ENCODE data around the gene CCDC196. TPM values are rescaled to one million over a fixed set of nuclear protein-coding genes. Genes with fewer than 3 reads are reported as not detected.

The CCDC196 gene
- total RNA-seq, 1 donor from 2014 or later = not detected

GRCh38 chr14:66507181-66507721, 21.1 kb downstream of the CCDC196 start:
- Histone ChIP-seq H3K27ac (peak overlapping the region; percentile 83), H3K27me3 (no peaks in the 10 kb centered on the region), H3K4me1 (peaks cover 8% of the 10 kb centered on the region), H3K9me3 (no peaks in the 10 kb centered on the region), H3K36me3 (no peaks in the 10 kb centered on the region), H3K4me3 (peak overlapping the region; percentile 85)
- intact Hi-C loops (cut with DNase I) = no loop called here
- no peak for TF ChIP-seq CTCF (IDR thresholded peaks at IDR 0.05)
- DNase-seq = no peak
- ATAC-seq = peak; percentile 23

GRCh38 chr14:66507722-66508546, 21.8 kb downstream of the CCDC196 start, which contains the start of gene GPHN:
GPHN (plus strand) TSS chr14:66508147.
- peak within 1 kb of the TSS; percentile 83 for H3K27ac ChIP-seq

GRCh38 chr14:66508547-66508845, 22.3 kb downstream of the CCDC196 start:
- H3K36me3 ChIP-seq = no peaks in the 10 kb centered on the region
- no peak for ATAC-seq
- DNase-seq = no peak
- no peaks in the 10 kb centered on the region for H3K9me3 ChIP-seq
- H3K27me3 ChIP-seq = no peaks in the 10 kb centered on the region
- no peak for TF ChIP-seq CTCF (IDR thresholded peaks at IDR 0.05)
- H3K4me1 ChIP-seq = peaks cover 10% of the 10 kb centered on the region
- H3K27ac ChIP-seq = peak overlapping the region; percentile 83
- H3K4me3 ChIP-seq = peak overlapping the region; percentile 85
- intact Hi-C loops (cut with DNase I) = no loop called here

More at GRCh38 chr14:66507722-66508546, 21.8 kb downstream of the CCDC196 start, which contains the start of gene GPHN:
- Histone ChIP-seq H3K27me3 (no peaks in the 10 kb centered on the region), H3K36me3 (no peaks in the 10 kb centered on the region), H3K4me1 (peaks cover 8% of the 10 kb centered on the region), H3K4me3 (peak within 1 kb of the TSS; percentile 85), H3K9me3 (no peaks in the 10 kb centered on the region)
- intact Hi-C loops (cut with DNase I) = no loop called here
- peak; percentile 34 for TF ChIP-seq CTCF (IDR thresholded peaks at IDR 0.05)
- peak; percentile 98 for DNase-seq
- peak; percentile 98 for ATAC-seq

- H3K4me3 ChIP-seq = peak overlapping the region; percentile 85
- intact Hi-C loops (cut with DNase I) = no loop called here
- H3K36me3 ChIP-seq = no peaks in the 10 kb centered on the region
- no peaks in the 10 kb centered on the region for H3K9me3 ChIP-seq
- no peaks in the 10 kb centered on the region for H3K27me3 ChIP-seq
- ATAC-seq = peak; percentile 1
- H3K27ac ChIP-seq = peak overlapping the region; percentile 83
- DNase-seq = peak; percentile 73
- no peak for TF ChIP-seq CTCF (IDR thresholded peaks at IDR 0.05)
- peaks cover 16% of the 10 kb centered on the region for H3K4me1 ChIP-seq
Observed at GRCh38 chr14:66508846-66509621, 22.9 kb downstream of the CCDC196 start.

- no peak overlapping the region for H3K27ac ChIP-seq
- intact Hi-C loops (cut with DNase I) = no loop called here
Observed at GRCh38 chr14:66509874-66510273, 23.7 kb downstream of the CCDC196 start.

More at GRCh38 chr14:66509874-66510273, 23.7 kb downstream of the CCDC196 start:
- no peak for TF ChIP-seq CTCF (IDR thresholded peaks at IDR 0.05)
- Histone ChIP-seq H3K9me3 (no peaks in the 10 kb centered on the region), H3K4me3 (peak overlapping the region; percentile 85), H3K27me3 (no peaks in the 10 kb centered on the region), H3K36me3 (no peaks in the 10 kb centered on the region), H3K4me1 (peaks cover 20% of the 10 kb centered on the region)
- DNase-seq = no peak
- no peak for ATAC-seq

Data from upper lobe of right lung (tissue), 1 donor.